22Rv1 (cell line): ENCODE measurements around the gene RREB1.
A peak's percentile ranks its signal among the peaks of the same experiment; 100 is the strongest.

Source experiments
- ZFX ChIP-seq: fragments of 450-650 bp; IDR thresholded peaks from 2 replicates; pipeline ENCODE4 v1.6.1; 2017; ENCODE audit warnings: antibody characterized with exemption, borderline replicate concordance
- TF ChIP-seq, protein P1 (sequence below): fragments of 450-650 bp; IDR thresholded peaks from 2 replicates; pipeline ENCODE4 v1.5.1; 2017; ENCODE audit warnings: mild to moderate bottlenecking

DNA sequence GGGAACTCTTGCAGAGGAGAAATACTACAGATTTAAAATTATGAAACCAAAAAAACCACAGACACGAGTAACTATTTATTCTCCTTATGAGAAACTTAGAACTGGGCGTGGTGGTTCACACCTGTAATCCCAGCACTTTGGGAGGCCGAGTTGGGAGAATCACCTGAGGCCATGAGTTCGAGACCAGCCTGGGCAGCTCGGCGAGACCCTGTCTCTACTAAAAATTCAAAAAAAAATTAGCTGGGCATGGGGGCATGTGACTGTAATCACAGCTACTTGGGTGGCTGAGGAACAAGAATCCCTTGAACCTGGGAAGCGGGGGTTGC is 168.4 kb downstream of the RREB1 start:
- TF ChIP-seq, protein P1, sequence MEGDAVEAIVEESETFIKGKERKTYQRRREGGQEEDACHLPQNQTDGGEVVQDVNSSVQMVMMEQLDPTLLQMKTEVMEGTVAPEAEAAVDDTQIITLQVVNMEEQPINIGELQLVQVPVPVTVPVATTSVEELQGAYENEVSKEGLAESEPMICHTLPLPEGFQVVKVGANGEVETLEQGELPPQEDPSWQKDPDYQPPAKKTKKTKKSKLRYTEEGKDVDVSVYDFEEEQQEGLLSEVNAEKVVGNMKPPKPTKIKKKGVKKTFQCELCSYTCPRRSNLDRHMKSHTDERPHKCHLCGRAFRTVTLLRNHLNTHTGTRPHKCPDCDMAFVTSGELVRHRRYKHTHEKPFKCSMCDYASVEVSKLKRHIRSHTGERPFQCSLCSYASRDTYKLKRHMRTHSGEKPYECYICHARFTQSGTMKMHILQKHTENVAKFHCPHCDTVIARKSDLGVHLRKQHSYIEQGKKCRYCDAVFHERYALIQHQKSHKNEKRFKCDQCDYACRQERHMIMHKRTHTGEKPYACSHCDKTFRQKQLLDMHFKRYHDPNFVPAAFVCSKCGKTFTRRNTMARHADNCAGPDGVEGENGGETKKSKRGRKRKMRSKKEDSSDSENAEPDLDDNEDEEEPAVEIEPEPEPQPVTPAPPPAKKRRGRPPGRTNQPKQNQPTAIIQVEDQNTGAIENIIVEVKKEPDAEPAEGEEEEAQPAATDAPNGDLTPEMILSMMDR = peak; percentile 62
- no peak for TF ChIP-seq ZFX
